ENCODE measurements around the gene ZGRF1. TPM values are rescaled to one million over a fixed set of nuclear protein-coding genes. Genes with fewer than 3 reads are reported as not detected.

ZGRF1 gene
- total and polyA plus RNA-seq, 4 donors = 1.3 to 14.9 (median 4.6) TPM

DNA sequence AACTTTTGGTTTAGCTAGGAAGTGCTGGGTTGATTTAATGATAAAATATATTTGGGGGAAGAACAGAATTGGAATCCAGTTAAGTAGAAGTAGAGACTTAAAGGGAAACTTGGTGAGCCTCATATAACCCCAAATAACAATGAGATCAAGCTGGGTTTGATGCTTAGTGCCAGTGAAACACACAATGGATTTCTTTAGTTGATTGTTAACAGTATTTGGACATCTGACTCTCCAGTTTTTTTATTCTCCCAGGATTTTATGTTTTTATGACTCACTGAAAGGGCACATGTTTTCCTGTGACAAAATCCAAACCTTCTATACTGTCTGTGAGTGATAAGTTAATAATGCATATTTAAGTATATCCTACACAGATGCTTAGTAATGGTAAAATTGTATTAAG is 118.0 kb downstream of the ZGRF1 start:
- peaks cover 0 to 24% (median 0%) of the 10 kb centered on the region in 4 donors for H3K9me3 ChIP-seq (ENCODE audit: control insufficient read depth in 4 of 4, insufficient read depth in 3 of 4, low read length in 3 of 4)
- no peaks in the 10 kb centered on the region for H3K36me3 ChIP-seq (ENCODE audit: control insufficient read depth in 4 of 4, insufficient read depth in 4 of 4, low read length in 4 of 4)
- no peak overlapping the region for H3K4me3 ChIP-seq
- no peak for TF ChIP-seq CTCF (IDR thresholded peaks at IDR 0.05; ENCODE audit: control extremely low read depth, extremely low read depth)
- no peak overlapping the region for H3K9ac ChIP-seq (ENCODE audit: insufficient read depth in 1 of 2, low read length in 2 of 2)
- H3K27ac ChIP-seq (ENCODE audit: low read depth in 1 of 2, low read length in 1 of 2) = no peak overlapping the region
- ATAC-seq (ENCODE audit: insufficient read depth, low FRiP score) = no peak
- DNase-seq = peak in 1 of 3 donors; percentile 5
- peaks cover 19 to 93% (median 86%) of the 10 kb centered on the region in 3 donors for H3K27me3 ChIP-seq (ENCODE audit: control insufficient read depth in 3 of 3, insufficient read depth in 3 of 3, low read length in 2 of 3)
- peaks cover 0 to 42% (median 3%) of the 10 kb centered on the region in 5 donors for H3K4me1 ChIP-seq (ENCODE audit: control insufficient read depth in 5 of 5, insufficient read depth in 5 of 5, low read length in 5 of 5)

DNA sequence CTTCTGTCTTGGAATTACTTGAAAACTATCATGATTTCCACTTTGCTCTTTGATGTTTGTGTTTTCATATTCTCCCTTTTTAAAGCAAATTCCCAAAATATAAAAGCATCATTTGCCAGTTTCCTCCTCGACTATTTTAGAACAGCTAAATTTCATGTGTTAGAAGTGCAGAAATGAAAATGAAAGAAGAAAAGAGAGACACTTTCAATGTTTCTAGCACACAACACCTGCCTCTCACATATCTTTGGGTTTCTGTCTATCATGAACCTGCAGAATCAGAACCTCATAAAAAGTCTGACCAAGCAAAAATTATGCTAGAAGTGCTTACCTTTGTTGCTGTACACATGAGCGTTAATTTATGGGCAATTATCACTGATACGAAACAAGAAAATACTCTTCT is 118.8 kb downstream of the ZGRF1 start:
- DNase-seq = no peak
- WGBS, 2 donors = 21 to 30% methylated on average over 3 of the region's 3 CpGs
- peaks cover 0 to 36% (median 2%) of the 10 kb centered on the region in 5 donors for H3K4me1 ChIP-seq (ENCODE audit: control insufficient read depth in 5 of 5, insufficient read depth in 5 of 5, low read length in 5 of 5)

GRCh38 chr4:112517067-112517634 is 119.6 kb downstream of the ZGRF1 start:
- peaks cover 0 to 34% (median 2%) of the 10 kb centered on the region in 5 donors for H3K4me1 ChIP-seq (ENCODE audit: control insufficient read depth in 5 of 5, insufficient read depth in 5 of 5, low read length in 5 of 5)
- H3K36me3 ChIP-seq (ENCODE audit: control insufficient read depth in 4 of 4, insufficient read depth in 4 of 4, low read length in 4 of 4) = no peaks in the 10 kb centered on the region
- peaks cover 19 to 93% (median 87%) of the 10 kb centered on the region in 3 donors for H3K27me3 ChIP-seq (ENCODE audit: control insufficient read depth in 3 of 3, insufficient read depth in 3 of 3, low read length in 2 of 3)
- no peak for TF ChIP-seq CTCF (IDR thresholded peaks at IDR 0.05; ENCODE audit: control extremely low read depth, extremely low read depth)
- DNase-seq (peak; percentile 1 to 29 (median 14)), ATAC-seq (ENCODE audit: insufficient read depth, low FRiP score) (no peak)
- H3K9ac ChIP-seq (ENCODE audit: insufficient read depth in 1 of 2, low read length in 2 of 2) = no peak overlapping the region
- H3K27ac ChIP-seq (ENCODE audit: low read depth in 1 of 2, low read length in 1 of 2) = no peak overlapping the region
- H3K9me3 ChIP-seq (ENCODE audit: control insufficient read depth in 4 of 4, insufficient read depth in 3 of 4, low read length in 3 of 4) = peaks cover 0 to 17% (median 0%) of the 10 kb centered on the region in 4 donors
- 4 to 7% methylated on average over 20 of the region's 20 CpGs for WGBS, 2 donors
- no peak overlapping the region for H3K4me3 ChIP-seq

More for the DNA sequence above, 118.8 kb downstream of the ZGRF1 start:
- peaks cover 19 to 93% (median 87%) of the 10 kb centered on the region in 3 donors for H3K27me3 ChIP-seq (ENCODE audit: control insufficient read depth in 3 of 3, insufficient read depth in 3 of 3, low read length in 2 of 3)
- no peaks in the 10 kb centered on the region for H3K36me3 ChIP-seq (ENCODE audit: control insufficient read depth in 4 of 4, insufficient read depth in 4 of 4, low read length in 4 of 4)
- no peak for TF ChIP-seq CTCF (IDR thresholded peaks at IDR 0.05; ENCODE audit: control extremely low read depth, extremely low read depth)
- no peak for ATAC-seq (ENCODE audit: insufficient read depth, low FRiP score)
- no peak overlapping the region for H3K9ac ChIP-seq (ENCODE audit: insufficient read depth in 1 of 2, low read length in 2 of 2)
- H3K9me3 ChIP-seq (ENCODE audit: control insufficient read depth in 4 of 4, insufficient read depth in 3 of 4, low read length in 3 of 4) = peaks cover 0 to 20% (median 0%) of the 10 kb centered on the region in 4 donors
- no peak overlapping the region for H3K4me3 ChIP-seq
- H3K27ac ChIP-seq (ENCODE audit: low read depth in 1 of 2, low read length in 1 of 2) = no peak overlapping the region
